CD14-positive monocyte (primary cell): ENCODE data around the gene CACNA1C. TPM values are rescaled to one million over a fixed set of nuclear protein-coding genes. Genes with fewer than 3 reads are reported as not detected.

ENCODE experiments used
- DNase-seq, 3 donors: peaks; one replicate each; pipeline ENCODE4 v3.0.0-alpha.2; 2011 to 2022
- H2AFZ ChIP-seq: 2 replicates; pipeline ENCODE4 v1.6.0; 2012; ENCODE audit warnings: mild to moderate bottlenecking, low read depth, low read length, inconsistent platforms; ENCODE audit not compliant: insufficient read depth, poor library complexity, severe bottlenecking
- H3K27ac ChIP-seq, 2 donors: 1 replicate in 1 of 2; 2 replicates in 1 of 2; pipeline ENCODE4 v1.5.1; 2012 to 2013; ENCODE audit warnings: low read length in 2 of 2, control low read depth in 1 of 2, inconsistent platforms in 1 of 2, low read depth in 1 of 2, mild to moderate bottlenecking in 1 of 2
- H3K27me3 ChIP-seq, 2 donors: one replicate each; pipeline versions ENCODE4 v1.6.0 to v1.6.1; 2011 to 2013; ENCODE audit warnings: low read length in 2 of 2; ENCODE audit not compliant: control insufficient read depth in 2 of 2, insufficient read depth in 2 of 2
- H3K36me3 ChIP-seq, 2 donors: replicated peaks in 1 of 2; 1 replicate in 1 of 2; 2 replicates in 1 of 2; pipeline versions ENCODE4 v1.5.1 to v1.6.1; 2012 to 2013; ENCODE audit warnings: low read length in 2 of 2, control low read depth in 1 of 2, inconsistent platforms in 1 of 2, mild to moderate bottlenecking in 1 of 2; ENCODE audit not compliant: insufficient read depth in 2 of 2, control insufficient read depth in 1 of 2
- H3K4me1 ChIP-seq, 2 donors: 1 replicate in 1 of 2; 2 replicates in 1 of 2; pipeline versions ENCODE4 v1.5.1 to v1.6.1; 2012 to 2013; ENCODE audit warnings: low read length in 2 of 2, control low read depth in 1 of 2, inconsistent platforms in 1 of 2, mild to moderate bottlenecking in 1 of 2, moderate library complexity in 1 of 2; ENCODE audit not compliant: insufficient read depth in 2 of 2, control insufficient read depth in 1 of 2
- H3K4me2 ChIP-seq: replicated peaks from 2 replicates; pipeline ENCODE3; 2012; ENCODE audit warnings: low read length, moderate library complexity, mild to moderate bottlenecking; ENCODE audit not compliant: poor library complexity, severe bottlenecking; ENCODE audit errors: extremely low read depth
- H3K4me3 ChIP-seq, 3 experiments: fragments of 200-600 bp in 1 of 3; sonication (generic) in 1 of 3; replicated peaks in 1 of 3; 1 replicate in 2 of 3; 2 replicates in 1 of 3; pipeline ENCODE4 v1.5.1; 2011 to 2013; ENCODE audit warnings: low read length in 3 of 3, mild to moderate bottlenecking in 3 of 3, control low read depth in 2 of 3, low read depth in 2 of 3, inconsistent platforms in 1 of 3, moderate library complexity in 1 of 3
- H3K79me2 ChIP-seq: 2 replicates; pipeline ENCODE4 v1.6.0; 2012; ENCODE audit warnings: mild to moderate bottlenecking, control low read depth, inconsistent platforms, low read length, moderate library complexity; ENCODE audit not compliant: insufficient read depth
- H3K9ac ChIP-seq: 2 replicates; pipeline ENCODE4 v1.6.0; 2017; ENCODE audit warnings: low read length, mild to moderate bottlenecking; ENCODE audit not compliant: insufficient read depth, poor library complexity, severe bottlenecking
- H3K9me3 ChIP-seq, 2 donors: replicated peaks in 1 of 2; 1 replicate in 1 of 2; 2 replicates in 1 of 2; pipeline versions ENCODE4 v1.5.1 to v1.6.1; 2012 to 2013; ENCODE audit warnings: low read length in 2 of 2, control low read depth in 1 of 2; ENCODE audit not compliant: control insufficient read depth in 1 of 2, insufficient read depth in 1 of 2
- H4K20me1 ChIP-seq: 2 replicates; pipeline ENCODE4 v1.6.0; 2012; ENCODE audit warnings: mild to moderate bottlenecking, low read length, control low read depth, moderate library complexity; ENCODE audit not compliant: insufficient read depth
- H3K27ac Mint-ChIP-seq, 7 donors: one replicate each; pipeline ENCODE4 v1.8.0; 2020; ENCODE audit warnings: mild to moderate bottlenecking in 7 of 7, mixed read lengths in 7 of 7, moderate library complexity in 6 of 7, inconsistent platforms in 2 of 7
- H3K27me3 Mint-ChIP-seq, 3 donors: one replicate each; pipeline ENCODE4 v1.8.0; 2021 to 2022; ENCODE audit warnings: low read depth in 3 of 3, mild to moderate bottlenecking in 3 of 3, mixed read lengths in 3 of 3, moderate library complexity in 3 of 3, inconsistent platforms in 1 of 3
- H3K36me3 Mint-ChIP-seq, 2 donors: one replicate each; pipeline ENCODE4 v1.8.0; 2020; ENCODE audit warnings: mixed read lengths in 2 of 2, inconsistent platforms in 1 of 2, mild to moderate bottlenecking in 1 of 2
- H3K4me1 Mint-ChIP-seq: one replicate; pipeline ENCODE4 v1.8.0; 2020; ENCODE audit warnings: mild to moderate bottlenecking, mixed read lengths
- H3K4me3 Mint-ChIP-seq, 2 donors: one replicate each; pipeline ENCODE4 v1.8.0; 2020; ENCODE audit warnings: mild to moderate bottlenecking in 2 of 2, mixed read lengths in 2 of 2, moderate library complexity in 1 of 2
- H3K9me3 Mint-ChIP-seq, 7 donors: one replicate each; pipeline ENCODE4 v1.8.0; 2020 to 2022; ENCODE audit warnings: mixed read lengths in 7 of 7, mild to moderate bottlenecking in 6 of 7, moderate library complexity in 6 of 7, inconsistent platforms in 2 of 7
- CTCF ChIP-seq: fragments of 200-600 bp; IDR thresholded peaks from one replicate; pipeline ENCODE4 v1.8.0; 2022; ENCODE audit warnings: antibody characterized with exemption, mild to moderate bottlenecking
- WGBS: methylation state at CpG from one replicate; pipeline ENCODE4 v1.1.5; 2013; ENCODE audit warnings: missing lambda C conversion rate; ENCODE audit not compliant: insufficient coverage; 5-methylcytosine and 5-hydroxymethylcytosine counted together
- intact Hi-C, 2 donors: fragments of 100-400 bp; cut with micrococcal nuclease; formaldehyde crosslinking; loops; one replicate each; pipeline versions ENCODE4 v1.15.0 to v1.15.1; 2023
- polyA plus RNA-seq, 3 donors: library from polyadenylated mRNA; depleted of rRNA in 1 of 3; unstranded in 2 of 3; stranded (reverse) in 1 of 3; fragments of 300-500 nt in 2 of 3; fragments of >200 nt in 1 of 3; fragmentation: Illumina TruSeq in 2 of 3; gene quantifications; 1 replicate in 2 of 3; 2 replicates in 1 of 3; pipeline ENCODE4 v1.2.3, GENCODE V29; 2012 to 2021

Gene CACNA1C
- polyA plus RNA-seq, 3 donors, result not detected

DNA sequence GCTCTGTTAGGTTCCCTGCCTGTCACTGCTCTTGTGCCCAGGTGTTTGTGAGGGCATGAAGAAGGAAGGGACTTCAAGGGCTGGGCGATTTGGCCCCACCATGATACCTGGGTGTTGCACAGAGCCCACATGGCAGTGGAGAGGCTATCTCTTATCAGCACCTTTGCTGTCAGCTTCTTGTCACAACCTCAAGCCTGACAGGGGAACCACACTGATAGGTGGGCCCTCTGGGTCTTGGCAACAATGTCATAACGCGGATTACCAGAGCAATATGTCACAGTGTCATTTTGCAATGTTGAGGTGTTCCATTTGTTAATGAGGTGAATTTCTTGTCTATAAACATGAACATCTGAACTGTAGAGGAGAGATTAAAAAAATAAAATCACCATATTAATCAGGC, 22.9 kb upstream of the CACNA1C start:
- Histone ChIP-seq H3K27me3 (peaks cover 7 to 12% of the 10 kb centered on the region in 2 donors), H3K4me3 (no peak overlapping the region), H3K4me2 (no peak overlapping the region), H3K9me3 (peaks cover 0 to under 1% of the 10 kb centered on the region in 2 donors), H3K4me1 (peaks cover 4 to 5% of the 10 kb centered on the region in 2 donors), H3K9ac (no peak overlapping the region), H4K20me1 (no peaks in the 10 kb centered on the region), H3K79me2 (no peaks in the 10 kb centered on the region), H3K27ac (no peak overlapping the region), H2AFZ (no peak overlapping the region), H3K36me3 (no peaks in the 10 kb centered on the region)
- Mint-ChIP-seq H3K27me3 (peaks cover 8 to 19% (median 17%) of the 10 kb centered on the region in 3 donors), H3K27ac (no peak overlapping the region), H3K4me3 (no peak overlapping the region), H3K4me1 (peaks cover 4% of the 10 kb centered on the region), H3K9me3 (peaks cover 0 to 2% (median 0%) of the 10 kb centered on the region in 7 donors), H3K36me3 (no peaks in the 10 kb centered on the region)
- intact Hi-C loops, result no loop called here
- TF ChIP-seq CTCF, result no peak
- DNase-seq, result no peak
- WGBS, result 95% methylated on average over 3 of the region's 3 CpGs

DNA sequence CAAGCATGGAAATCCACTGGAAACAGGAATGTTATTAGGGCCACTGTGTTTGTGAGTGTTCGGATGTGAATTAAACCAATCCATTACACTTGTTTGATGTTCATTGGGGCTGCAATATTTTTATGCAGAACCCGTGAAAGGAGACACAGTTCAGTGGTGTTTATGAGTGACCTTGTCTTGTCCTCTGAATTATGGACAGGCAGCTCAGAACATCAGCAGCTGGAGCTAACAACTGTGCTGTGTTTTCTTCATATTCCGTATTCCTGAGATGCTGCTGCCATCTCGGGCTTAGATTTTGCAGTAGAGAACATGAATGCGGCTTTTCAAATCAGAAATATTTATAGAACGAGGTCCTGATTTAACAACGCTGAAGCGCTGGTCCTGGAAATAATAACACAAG, 20.3 kb upstream of the CACNA1C start:
- Histone ChIP-seq H2AFZ (no peak overlapping the region), H4K20me1 (no peaks in the 10 kb centered on the region), H3K4me2 (no peak overlapping the region), H3K27ac (no peak overlapping the region), H3K9me3 (no peaks in the 10 kb centered on the region), H3K4me3 (no peak overlapping the region), H3K4me1 (peaks cover 11 to 15% of the 10 kb centered on the region in 2 donors), H3K27me3 (peaks cover 11 to 21% of the 10 kb centered on the region in 2 donors), H3K79me2 (no peaks in the 10 kb centered on the region), H3K9ac (no peak overlapping the region), H3K36me3 (no peaks in the 10 kb centered on the region)
- TF ChIP-seq CTCF, result no peak
- Mint-ChIP-seq H3K27me3 (peaks cover 17 to 39% (median 35%) of the 10 kb centered on the region in 3 donors), H3K4me3 (no peak overlapping the region), H3K9me3 (peaks cover 0 to 2% (median 0%) of the 10 kb centered on the region in 7 donors), H3K4me1 (peaks cover 14% of the 10 kb centered on the region), H3K36me3 (no peaks in the 10 kb centered on the region), H3K27ac (no peak overlapping the region)
- intact Hi-C loops, result no loop called here
- WGBS, result 97% methylated on average over 4 of the region's 8 CpGs
- DNase-seq, result no peak
